Heart right ventricle (tissue), 16 donors: ENCODE results near the gene DYNC1H1. TPM values are rescaled to one million over a fixed set of nuclear protein-coding genes. Genes with fewer than 3 reads are reported as not detected.

ENCODE experiments used
- ATAC-seq, 8 donors: fragments of 200-7000 bp; cut with Tn5 transposase; one replicate each; pipeline ENCODE4 v1.9.1; 2020; ENCODE audit warnings: mild to moderate bottlenecking in 8 of 8, moderate library complexity in 8 of 8, moderate number of reproducible peaks in 1 of 8
- DNase-seq, 2 donors: peaks; one replicate each; pipeline ENCODE4 v3.0.0-alpha.2; 2020
- H3K27ac ChIP-seq, 10 donors: fragments of 200-600 bp; sonication (generic) in 2 of 10; one replicate each; pipeline versions ENCODE4 v1.5.0 to v1.8.0; 2020 to 2022; ENCODE audit warnings: mild to moderate bottlenecking in 3 of 10
- H3K27me3 ChIP-seq, 7 donors: fragments of 200-600 bp; one replicate each; pipeline ENCODE4 v1.8.0; 2021 to 2022; ENCODE audit warnings: mild to moderate bottlenecking in 2 of 7
- H3K36me3 ChIP-seq, 9 donors: fragments of 200-600 bp; sonication (generic) in 1 of 9; one replicate each; pipeline versions ENCODE4 v1.5.0 to v1.8.0; 2020 to 2022; ENCODE audit warnings: mild to moderate bottlenecking in 2 of 9
- H3K4me1 ChIP-seq, 9 donors: fragments of 200-600 bp; sonication (generic) in 1 of 9; one replicate each; pipeline versions ENCODE4 v1.5.0 to v1.8.0; 2020 to 2022; ENCODE audit warnings: mild to moderate bottlenecking in 4 of 9
- H3K4me3 ChIP-seq, 10 donors: fragments of 200-600 bp; sonication (generic) in 2 of 10; one replicate each; pipeline versions ENCODE4 v1.5.0 to v1.8.0; 2020 to 2022; ENCODE audit warnings: mild to moderate bottlenecking in 7 of 10, moderate library complexity in 2 of 10
- H3K9me3 ChIP-seq, 11 donors: fragments of 200-600 bp in 10 of 11; sonication (generic) in 2 of 11; one replicate each; pipeline versions ENCODE4 v1.5.0 to v1.8.0; 2013 to 2022; ENCODE audit warnings: mild to moderate bottlenecking in 2 of 11, control low read depth in 1 of 11, moderate library complexity in 1 of 11
- WGBS, 2 donors: extraction: QIAGEN DNeasy Blood & Tissue Kit; methylation state at CpG; one replicate each; pipeline ENCODE4 v1.1.7; 2013; ENCODE audit warnings: inconsistent platforms in 1 of 2; 5-methylcytosine and 5-hydroxymethylcytosine counted together
- intact Hi-C, 10 donors: fragments of 100-400 bp; cut with DNase I; formaldehyde crosslinking; loops; one replicate each; pipeline versions ENCODE4 v1.11.1 to v1.14.2; 2022
- polyA plus RNA-seq, 2 donors: library from polyadenylated mRNA; stranded (reverse); fragments of 200-250 nt; gene quantifications; one replicate each; pipeline ENCODE4 v1.2.3, GENCODE V29; 2013
- total RNA-seq, 10 donors: library from RNA; stranded (reverse); fragmentation: NEBNext Ultra II Directional in 3 of 10; extraction: Animal tissue kit (Norgen Biotek cat#: 25700) in 3 of 10; gene quantifications; one replicate each; pipeline versions ENCODE4 v1.2.1 to v1.2.4, GENCODE V29; 2021 to 2023
- TF ChIP-seq, protein P1 (sequence below), 9 donors: fragments of 200-600 bp; sonication (generic) in 2 of 9; IDR thresholded peaks; one replicate each; pipeline versions ENCODE4 v1.5.0 to v1.8.0; 2021 to 2022; ENCODE audit warnings: antibody characterized with exemption in 9 of 9, mild to moderate bottlenecking in 5 of 9, moderate library complexity in 1 of 9
- donor health status: Arrhythmogenic right ventricular cardiomyopathy.
- donor health status: ischemic (EF 13 %, LVEDD 7.1; RV severe dilation, severe dysfunction).
- donor health status: healthy with polysubstance abuse.
- donor health status: DM: no; HTN: yes; CAD: no.
- donor health status: DM: no; HTN: no; CAD: no.
- donor health status: ischemic (EF 25% LVEDD 6.9; RV normal size, moderate dysfunction).
- donor health status: ischemic (EF 25% LVEDD 5.7; RV mildly dilated, moderate dysfunction).
- donor health status: healthy.
- donor health status: DM: yes; HTN: yes; CAD: no.
- donor health status: Ischemic cardiomyopathy.
- donor health status: ischemic (EF 35%, LVEDD 5.7; RV mildly dilated, moderate dysfunction).
- donor health status: nonischemic (EF 11% LVEDD 7.7; RV severe dilation, severe dysfunction).
- donor health status: DM: yes; HTN: yes; CAD: no.
- donor health status: PGD.
- donor health status: ischemic (EF 29% LVEDD 5.4; RV normal size, mild dysfunction).
- donor health status: nonischemic (EF 23%, LVEDD 6.1; RV moderate dilation, normal function).

The DYNC1H1 gene
- total and polyA plus RNA-seq, 12 donors, result 173 to 777 (median 618) TPM

DNA sequence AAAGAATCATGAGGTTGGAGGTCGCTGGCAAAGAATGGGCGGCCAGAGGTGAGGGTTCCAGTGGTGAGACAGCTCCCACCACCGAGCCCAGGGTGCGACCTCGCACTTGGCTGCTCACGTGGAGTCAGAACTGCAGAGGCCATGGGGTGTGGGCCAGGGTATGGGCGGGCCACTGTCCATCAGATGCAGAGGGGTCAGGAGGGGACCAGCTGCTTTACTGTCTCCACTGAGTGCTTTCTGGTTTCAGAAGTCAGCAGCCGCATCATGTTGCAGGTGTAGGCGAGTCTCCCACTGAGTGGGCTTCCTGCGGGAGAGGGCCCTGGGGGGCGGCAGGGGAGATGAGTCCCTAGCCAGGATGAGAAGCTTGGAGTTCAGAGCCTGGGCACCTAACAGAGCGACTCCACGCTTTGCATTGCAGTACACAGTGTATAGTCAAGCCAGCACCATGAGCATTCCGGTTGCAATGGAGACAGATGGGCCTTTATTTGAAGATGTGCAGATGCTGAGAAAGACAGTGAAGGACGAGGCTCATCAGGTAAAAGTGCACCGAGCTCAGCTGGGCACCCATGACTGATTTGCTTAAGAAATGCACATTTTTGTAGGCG, 46.9 kb upstream of the DYNC1H1 start:
- TF ChIP-seq, protein P1, sequence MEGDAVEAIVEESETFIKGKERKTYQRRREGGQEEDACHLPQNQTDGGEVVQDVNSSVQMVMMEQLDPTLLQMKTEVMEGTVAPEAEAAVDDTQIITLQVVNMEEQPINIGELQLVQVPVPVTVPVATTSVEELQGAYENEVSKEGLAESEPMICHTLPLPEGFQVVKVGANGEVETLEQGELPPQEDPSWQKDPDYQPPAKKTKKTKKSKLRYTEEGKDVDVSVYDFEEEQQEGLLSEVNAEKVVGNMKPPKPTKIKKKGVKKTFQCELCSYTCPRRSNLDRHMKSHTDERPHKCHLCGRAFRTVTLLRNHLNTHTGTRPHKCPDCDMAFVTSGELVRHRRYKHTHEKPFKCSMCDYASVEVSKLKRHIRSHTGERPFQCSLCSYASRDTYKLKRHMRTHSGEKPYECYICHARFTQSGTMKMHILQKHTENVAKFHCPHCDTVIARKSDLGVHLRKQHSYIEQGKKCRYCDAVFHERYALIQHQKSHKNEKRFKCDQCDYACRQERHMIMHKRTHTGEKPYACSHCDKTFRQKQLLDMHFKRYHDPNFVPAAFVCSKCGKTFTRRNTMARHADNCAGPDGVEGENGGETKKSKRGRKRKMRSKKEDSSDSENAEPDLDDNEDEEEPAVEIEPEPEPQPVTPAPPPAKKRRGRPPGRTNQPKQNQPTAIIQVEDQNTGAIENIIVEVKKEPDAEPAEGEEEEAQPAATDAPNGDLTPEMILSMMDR (IDR thresholded peaks at IDR 0.05), result no peak
- no peaks in the 10 kb centered on the region for H3K9me3 ChIP-seq
- WGBS, 2 donors, result 83% methylated on average over 17 of the region's 17 CpGs
- peak overlapping the region in 1 of 10 donors; percentile 21 for H3K27ac ChIP-seq
- H3K27me3 ChIP-seq, result no peaks in the 10 kb centered on the region
- ATAC-seq, result peak in 5 of 8 donors; percentile 9 to 59 (median 38)
- DNase-seq, result no peak
- intact Hi-C loops, result no loop called here
- H3K4me1 ChIP-seq, result peaks cover 0 to 3% (median 0%) of the 10 kb centered on the region in 9 donors
- no peak overlapping the region for H3K4me3 ChIP-seq
- H3K36me3 ChIP-seq, result peaks cover 0 to 86% (median 30%) of the 10 kb centered on the region in 9 donors

DNA sequence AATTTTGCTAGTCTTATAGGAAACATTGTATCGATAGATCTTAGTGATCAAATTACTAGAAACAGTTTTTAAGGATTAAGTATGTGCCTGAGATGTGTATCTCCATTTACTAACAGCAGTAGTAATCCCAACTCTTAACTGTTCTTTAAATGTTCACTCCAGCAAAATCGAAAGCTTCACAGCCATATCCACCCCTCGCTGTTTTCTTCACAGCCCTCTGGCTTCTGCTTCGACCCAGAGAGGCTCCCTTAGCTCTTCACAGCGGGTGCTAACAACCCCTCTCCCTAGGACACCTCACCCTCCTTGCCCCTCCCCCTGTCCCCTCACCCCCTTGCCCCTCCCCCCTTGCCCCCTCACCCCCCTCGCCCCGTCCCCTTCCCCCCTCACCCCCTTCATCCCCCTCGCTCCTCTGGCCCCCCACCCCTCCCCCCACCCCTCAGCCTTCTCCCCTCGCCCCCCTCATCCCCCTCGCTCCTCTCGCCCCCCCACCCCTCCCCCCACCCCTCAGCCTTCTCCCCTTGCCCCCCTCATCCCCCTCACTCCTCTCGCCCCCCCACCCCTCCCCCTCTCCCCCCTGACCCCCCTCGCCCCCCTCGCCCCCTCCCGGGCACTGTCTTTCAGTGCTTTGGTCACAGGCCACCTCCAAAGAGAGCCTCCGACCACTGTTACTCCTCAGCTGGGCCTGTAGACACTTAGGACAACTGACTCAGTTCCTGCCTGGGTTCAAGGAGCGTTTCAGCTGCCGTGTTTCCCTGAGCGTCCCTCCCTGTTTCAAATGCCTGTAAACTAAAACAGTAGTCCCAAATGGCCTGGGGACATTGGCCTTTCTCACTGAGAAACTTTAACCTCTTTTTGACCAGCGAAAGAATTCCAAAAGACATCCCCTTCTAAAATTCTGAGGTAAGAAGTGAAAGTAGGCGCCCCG, 46.0 kb upstream of the DYNC1H1 start:
- intact Hi-C loops, result no loop called here
- no peak for DNase-seq
- WGBS, 2 donors, result 80 to 85% methylated on average over 12 to 18 of the region's 22 CpGs
- H3K9me3 ChIP-seq, result no peaks in the 10 kb centered on the region
- no peak for ATAC-seq
- H3K4me3 ChIP-seq, result no peak overlapping the region
- H3K36me3 ChIP-seq, result peaks cover 0 to 86% (median 25%) of the 10 kb centered on the region in 9 donors
- no peaks in the 10 kb centered on the region for H3K27me3 ChIP-seq
- peaks cover 0 to 3% (median 0%) of the 10 kb centered on the region in 9 donors for H3K4me1 ChIP-seq
- TF ChIP-seq, protein P1 (IDR thresholded peaks at IDR 0.05), result no peak
- H3K27ac ChIP-seq, result no peak overlapping the region

DNA sequence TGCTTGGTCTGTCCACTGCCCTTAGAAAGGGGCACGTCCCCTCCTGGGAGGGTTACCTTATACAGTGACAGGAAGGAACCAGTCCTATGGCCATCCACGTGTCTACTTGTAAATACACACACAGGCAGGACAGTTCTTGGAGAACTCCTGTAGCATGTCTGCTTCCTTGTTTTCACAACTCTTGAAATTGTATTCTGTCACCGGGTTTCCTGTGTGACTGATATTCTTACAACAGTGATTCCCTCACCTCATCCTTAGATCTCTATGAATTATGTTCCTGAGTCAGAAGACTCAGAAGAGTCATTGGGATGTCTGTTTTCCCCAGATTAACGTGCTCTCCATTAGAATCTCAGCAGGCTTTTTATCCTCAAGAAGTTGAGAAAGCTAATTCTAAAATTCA, 44.1 kb upstream of the DYNC1H1 start:
- Histone ChIP-seq H3K36me3 (peaks cover 0 to 86% (median 17%) of the 10 kb centered on the region in 9 donors), H3K4me1 (peaks cover 0 to 3% (median 0%) of the 10 kb centered on the region in 9 donors)

DNA sequence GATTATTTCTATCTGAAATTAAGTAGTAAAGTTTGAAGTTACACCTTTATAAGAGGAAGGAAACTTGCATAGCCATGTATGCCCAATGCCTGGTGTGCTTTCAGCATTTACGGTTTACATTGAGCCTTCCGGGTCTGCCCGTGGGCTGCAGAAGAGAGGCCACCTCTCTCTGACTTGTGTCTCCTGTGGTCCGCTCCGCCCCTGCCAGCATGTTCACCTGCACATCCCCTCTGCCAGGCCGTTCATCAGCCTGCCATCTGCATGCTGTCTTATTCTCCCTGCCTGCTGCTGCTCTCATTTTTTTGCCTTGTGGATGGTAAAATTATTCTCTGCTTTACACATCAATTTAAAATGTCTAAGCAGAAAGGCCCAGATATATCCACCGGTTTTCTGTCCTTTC, 41.5 kb upstream of the DYNC1H1 start:
- peaks cover 0 to 17% (median 15%) of the 10 kb centered on the region in 9 donors for H3K4me1 ChIP-seq
- 85 to 88% methylated on average over 7 of the region's 7 CpGs for WGBS, 2 donors
- TF ChIP-seq, protein P1 (IDR thresholded peaks at IDR 0.05), result no peak
- DNase-seq (no peak), ATAC-seq (no peak)
- H3K27ac ChIP-seq, result no peak overlapping the region
- peaks cover 0 to 77% (median 20%) of the 10 kb centered on the region in 9 donors for H3K36me3 ChIP-seq
- no peaks in the 10 kb centered on the region for H3K9me3 ChIP-seq
- H3K27me3 ChIP-seq, result no peaks in the 10 kb centered on the region
- intact Hi-C loops, result loop anchor here in 1 of 10 donors (5.0 kb wide), 1 partner anchor 81 kb away; no protein-coding TSS in a partner anchor
- no peak overlapping the region for H3K4me3 ChIP-seq

More for the DNA sequence above, 44.1 kb upstream of the DYNC1H1 start:
- ATAC-seq (no peak), DNase-seq (no peak)
- intact Hi-C loops, result loop anchor here in 1 of 10 donors (5.0 kb wide), 1 partner anchor 78 kb away; no protein-coding TSS in a partner anchor
- 69 to 77% methylated on average over 4 of the region's 4 CpGs for WGBS, 2 donors
- Histone ChIP-seq H3K27ac (no peak overlapping the region), H3K9me3 (no peaks in the 10 kb centered on the region), H3K4me3 (no peak overlapping the region), H3K27me3 (no peaks in the 10 kb centered on the region)
- TF ChIP-seq, protein P1 (IDR thresholded peaks at IDR 0.05), result no peak
